Cardiac fibroblast (primary cell): ENCODE measurements around the gene KLHL8.
"Not testable (repeated sequence)": the region's sequence is repeated elsewhere in the genome, so short reads cannot be mapped to it uniquely, and the experiment has no call there.

Source experiments
- DNase-seq, 2 donors: peaks; one replicate each; pipeline versions ENCODE4 v3.0.0 to v3.0.0-alpha.2; 2010; ENCODE audit warnings: low read depth in 2 of 2
- H3K4me3 ChIP-seq, 2 donors: replicated peaks in 1 of 2; 1 replicate in 1 of 2; 2 replicates in 1 of 2; pipeline ENCODE4 v1.5.1; 2011; ENCODE audit warnings: low read depth in 2 of 2, low read length in 2 of 2, mild to moderate bottlenecking in 2 of 2, moderate library complexity in 1 of 2
- TF ChIP-seq, protein P1 (sequence below): IDR thresholded peaks from one replicate; pipeline ENCODE4 v1.5.1; 2011; ENCODE audit warnings: low read depth, mild to moderate bottlenecking, low read length, inconsistent platforms

Gene KLHL8

GRCh38 chr4:87219632-87220093 lies 755 bp downstream of the KLHL8 start:
- DNase-seq, result peak; percentile 48 to 55
- peak overlapping the region; percentile 99 for H3K4me3 ChIP-seq
- TF ChIP-seq, protein P1, sequence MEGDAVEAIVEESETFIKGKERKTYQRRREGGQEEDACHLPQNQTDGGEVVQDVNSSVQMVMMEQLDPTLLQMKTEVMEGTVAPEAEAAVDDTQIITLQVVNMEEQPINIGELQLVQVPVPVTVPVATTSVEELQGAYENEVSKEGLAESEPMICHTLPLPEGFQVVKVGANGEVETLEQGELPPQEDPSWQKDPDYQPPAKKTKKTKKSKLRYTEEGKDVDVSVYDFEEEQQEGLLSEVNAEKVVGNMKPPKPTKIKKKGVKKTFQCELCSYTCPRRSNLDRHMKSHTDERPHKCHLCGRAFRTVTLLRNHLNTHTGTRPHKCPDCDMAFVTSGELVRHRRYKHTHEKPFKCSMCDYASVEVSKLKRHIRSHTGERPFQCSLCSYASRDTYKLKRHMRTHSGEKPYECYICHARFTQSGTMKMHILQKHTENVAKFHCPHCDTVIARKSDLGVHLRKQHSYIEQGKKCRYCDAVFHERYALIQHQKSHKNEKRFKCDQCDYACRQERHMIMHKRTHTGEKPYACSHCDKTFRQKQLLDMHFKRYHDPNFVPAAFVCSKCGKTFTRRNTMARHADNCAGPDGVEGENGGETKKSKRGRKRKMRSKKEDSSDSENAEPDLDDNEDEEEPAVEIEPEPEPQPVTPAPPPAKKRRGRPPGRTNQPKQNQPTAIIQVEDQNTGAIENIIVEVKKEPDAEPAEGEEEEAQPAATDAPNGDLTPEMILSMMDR, result peak; percentile 21

DNA sequence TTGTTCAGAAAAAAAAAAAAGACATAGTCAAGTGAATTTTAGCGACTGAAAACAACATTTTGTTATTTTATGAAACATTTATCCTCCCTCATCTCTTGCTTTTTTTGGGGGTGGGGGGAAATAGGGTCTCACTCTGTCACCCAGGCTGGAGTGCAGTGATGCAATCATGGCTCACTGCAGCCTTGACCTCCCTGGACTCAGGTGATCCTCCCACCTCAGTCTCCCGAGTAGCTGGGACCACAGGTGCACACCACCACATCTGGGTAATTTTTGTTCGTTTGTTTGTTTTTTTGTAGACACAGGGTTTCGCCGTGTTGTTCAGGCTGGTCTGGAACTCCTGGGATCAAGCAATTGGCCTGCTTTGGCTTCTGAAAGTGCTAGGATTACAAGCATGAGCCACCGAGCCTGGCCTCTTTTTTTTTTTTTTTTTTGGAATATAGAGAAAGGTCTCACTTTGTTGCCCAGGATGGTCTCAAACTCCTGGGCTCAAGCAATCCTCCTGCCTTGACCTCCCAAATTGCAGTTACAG lies 3.1 kb downstream of the KLHL8 start:
- DNase-seq, H3K4me3 ChIP-seq: not testable (repeated sequence)

DNA sequence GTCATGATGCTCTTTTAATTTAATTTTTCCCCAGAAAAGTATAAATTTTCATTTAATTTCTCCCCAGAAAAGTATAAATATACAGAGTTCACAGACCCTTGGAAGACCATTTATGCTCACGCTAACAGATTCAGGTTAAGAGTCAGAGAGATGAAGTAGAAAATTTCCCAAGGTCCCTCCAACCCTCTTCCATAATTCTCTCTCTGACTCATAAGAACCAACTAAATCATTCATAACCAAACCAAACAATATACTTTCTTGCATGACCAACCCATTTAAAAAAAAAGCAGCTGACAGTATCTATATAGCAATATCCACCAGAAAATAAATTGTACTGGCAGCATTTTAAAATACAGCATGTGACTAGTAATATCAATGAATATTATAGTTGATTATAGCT lies 3.9 kb downstream of the KLHL8 start:
- peak in 1 of 2 donors; percentile 28 for DNase-seq
- no peak overlapping the region for H3K4me3 ChIP-seq
- TF ChIP-seq, protein P1, result no peak

- peak; percentile 55 to 79 for DNase-seq
- H3K4me3 ChIP-seq, result no peak overlapping the region
- TF ChIP-seq, protein P1, result no peak
Measured at GRCh38 chr4:87213421-87214075, 6.9 kb downstream of the KLHL8 start.

GRCh38 chr4:87211249-87211952 lies 9.0 kb downstream of the KLHL8 start:
- TF ChIP-seq, protein P1, result no peak
- DNase-seq, result peak in 1 of 2 donors; percentile 18
- no peak overlapping the region for H3K4me3 ChIP-seq

GRCh38 chr4:87209696-87210095 lies 10.7 kb downstream of the KLHL8 start:
- peak; percentile 26 to 41 for DNase-seq
- TF ChIP-seq, protein P1, result no peak
- H3K4me3 ChIP-seq, result no peak overlapping the region

- H3K4me3 ChIP-seq, result no peak overlapping the region
Measured at GRCh38 chr4:87209182-87209581, 11.2 kb downstream of the KLHL8 start.

More at GRCh38 chr4:87209182-87209581, 11.2 kb downstream of the KLHL8 start:
- TF ChIP-seq, protein P1, result no peak
- DNase-seq, result no peak
